Measurements from ENCODE around the gene CCN6. TPM values are rescaled to one million over a fixed set of nuclear protein-coding genes. Genes with fewer than 3 reads are reported as not detected.
"Not testable (repeated sequence)": the region's sequence is repeated elsewhere in the genome, so short reads cannot be mapped to it uniquely, and the experiment has no call there.

The CCN6 gene
- total RNA-seq, 1 donor from 2014 or later, result not detected

DNA sequence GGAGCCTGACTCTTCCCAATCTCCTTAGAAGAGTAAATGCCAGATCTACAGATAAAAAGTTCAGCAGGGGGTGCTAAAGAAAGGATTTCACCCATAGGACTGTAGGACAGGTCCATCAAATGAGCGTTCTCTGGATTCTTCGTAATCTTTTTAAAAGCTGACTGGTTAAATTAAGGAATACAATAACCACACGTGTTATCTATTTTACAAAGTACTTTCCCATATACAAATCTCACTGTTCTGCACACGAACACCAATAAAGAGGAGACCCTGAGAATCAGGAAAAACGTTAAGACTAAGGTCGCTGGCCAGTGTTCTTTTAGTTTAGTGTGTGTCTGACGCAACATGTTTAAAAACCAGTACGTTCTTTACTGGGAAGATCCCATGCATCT, 32.8 kb downstream of the CCN6 start:
- Mint-ChIP-seq H3K27ac (no peak overlapping the region), H3K4me1 (ENCODE audit: low read depth) (peaks cover 2% of the 10 kb centered on the region), H3K36me3 (ENCODE audit: insufficient read depth) (no peaks in the 10 kb centered on the region), H3K27me3 (no peaks in the 10 kb centered on the region), H3K9me3 (ENCODE audit: low read depth) (no peaks in the 10 kb centered on the region), H3K4me3 (ENCODE audit: low read depth) (no peak overlapping the region)
- no peak for TF ChIP-seq CTCF (IDR thresholded peaks at IDR 0.05; ENCODE audit: unreplicated experiment)
- no peak for DNase-seq (ENCODE audit: low spot score, unreplicated experiment)

DNA sequence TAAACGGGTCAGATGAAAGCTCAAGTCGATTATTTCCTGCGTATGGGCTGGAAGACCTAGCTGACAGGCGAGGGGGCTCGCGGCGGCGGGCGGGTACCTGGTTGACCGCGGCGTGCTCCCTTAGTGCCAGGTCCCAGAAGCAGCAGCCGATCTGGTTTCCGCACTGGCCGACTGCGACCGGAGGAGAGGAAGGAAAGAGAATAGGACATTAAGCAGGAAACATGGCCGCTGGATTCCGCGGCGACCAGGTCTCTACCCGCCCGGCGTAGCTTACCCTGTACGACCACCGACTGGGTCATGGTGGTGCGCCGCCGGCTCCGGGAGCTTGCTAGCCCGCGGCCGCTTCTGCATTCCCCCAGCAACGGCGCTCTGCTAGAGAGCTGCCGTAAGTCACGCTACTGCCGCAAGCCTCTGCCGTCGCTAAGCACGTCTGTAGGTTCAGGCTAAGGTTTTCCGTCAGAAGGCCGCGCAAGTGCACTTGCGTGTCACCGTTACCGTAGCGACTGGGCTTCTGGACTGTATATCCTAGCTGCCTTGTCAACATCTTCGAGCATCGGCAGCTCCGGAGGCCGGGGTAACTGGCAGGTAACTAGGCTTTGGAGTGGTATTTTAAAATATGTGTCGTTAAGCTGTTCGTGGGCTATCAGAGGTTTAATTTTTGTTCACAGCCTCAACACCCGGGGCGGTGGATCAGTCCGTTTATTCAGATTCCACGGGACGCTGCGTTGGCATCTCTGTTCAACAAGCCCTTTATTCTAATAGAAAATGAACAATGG, 33.4 kb downstream of the CCN6 start, which contains the start of the genes FAM229B and TUBE1:
TSS of gene FAM229B (plus strand) at position 456 of the 776 bp plus-strand sequence. CDS start 11,693 bp downstream, outside the sequence.
TSS of gene TUBE1 (minus strand) at position 347 of the 776 bp plus-strand sequence. CDS start at position 299, 48 bp downstream.
- Mint-ChIP-seq H3K4me1 (ENCODE audit: low read depth) (peaks cover 2% of the 10 kb centered on the region), H3K27me3 (no peaks in the 10 kb centered on the region), H3K27ac (no peak within 1 kb of the TSS), H3K9me3 (ENCODE audit: low read depth) (no peaks in the 10 kb centered on the region), H3K4me3 (ENCODE audit: low read depth) (no peak within 1 kb of the TSS), H3K36me3 (ENCODE audit: insufficient read depth) (no peaks in the 10 kb centered on the region)
- TF ChIP-seq CTCF (IDR thresholded peaks at IDR 0.05; ENCODE audit: unreplicated experiment), result peak; percentile 19
- DNase-seq (ENCODE audit: low spot score, unreplicated experiment), result peak; percentile 77

- Mint-ChIP-seq H3K9me3 (ENCODE audit: low read depth) (no peaks in the 10 kb centered on the region), H3K4me1 (ENCODE audit: low read depth) (peaks cover 2% of the 10 kb centered on the region), H3K27ac (no peak overlapping the region), H3K4me3 (ENCODE audit: low read depth) (no peak overlapping the region), H3K27me3 (no peaks in the 10 kb centered on the region), H3K36me3 (ENCODE audit: insufficient read depth) (no peaks in the 10 kb centered on the region)
- DNase-seq (ENCODE audit: low spot score, unreplicated experiment), result no peak
- no peak for TF ChIP-seq CTCF (IDR thresholded peaks at IDR 0.05; ENCODE audit: unreplicated experiment)
Observed at GRCh38 chr6:112087916-112088315, 34.0 kb downstream of the CCN6 start.

GRCh38 chr6:112096901-112097300, 43.0 kb downstream of the CCN6 start:
- H3K4me1 Mint-ChIP-seq (ENCODE audit: low read depth), result peaks cover 2% of the 10 kb centered on the region
- TF ChIP-seq CTCF (IDR thresholded peaks at IDR 0.05; ENCODE audit: unreplicated experiment), result no peak
- H3K9me3 Mint-ChIP-seq (ENCODE audit: low read depth), result no peaks in the 10 kb centered on the region
- peaks cover 13% of the 10 kb centered on the region for H3K36me3 Mint-ChIP-seq (ENCODE audit: insufficient read depth)
- no peak overlapping the region for H3K27ac Mint-ChIP-seq
- H3K27me3 Mint-ChIP-seq, result no peaks in the 10 kb centered on the region
- H3K4me3 Mint-ChIP-seq (ENCODE audit: low read depth), result no peak overlapping the region
- DNase-seq (ENCODE audit: low spot score, unreplicated experiment), result no peak

DNA sequence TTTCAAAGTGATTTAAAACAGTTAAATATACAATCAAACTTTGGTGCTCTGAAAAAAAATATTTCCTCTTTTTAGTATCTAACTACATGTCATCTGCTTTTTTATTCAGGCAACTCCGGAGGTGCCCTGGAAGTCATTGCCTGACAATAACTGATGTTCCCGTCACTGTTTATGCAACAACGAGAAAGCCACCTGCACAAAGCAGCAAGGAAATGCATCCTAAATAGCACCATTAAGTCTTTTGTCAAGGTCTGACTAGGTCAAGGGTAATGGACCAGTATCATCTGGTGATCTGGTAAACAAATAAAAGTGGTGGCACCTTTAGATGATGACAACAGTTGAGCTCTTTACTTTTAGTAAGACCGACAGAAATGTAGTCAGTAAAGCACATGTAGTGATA, 46.7 kb downstream of the CCN6 start:
- no peak for DNase-seq (ENCODE audit: low spot score, unreplicated experiment)
- H3K9me3 Mint-ChIP-seq (ENCODE audit: low read depth), result peaks cover 9% of the 10 kb centered on the region
- TF ChIP-seq CTCF (IDR thresholded peaks at IDR 0.05; ENCODE audit: unreplicated experiment), result no peak

DNA sequence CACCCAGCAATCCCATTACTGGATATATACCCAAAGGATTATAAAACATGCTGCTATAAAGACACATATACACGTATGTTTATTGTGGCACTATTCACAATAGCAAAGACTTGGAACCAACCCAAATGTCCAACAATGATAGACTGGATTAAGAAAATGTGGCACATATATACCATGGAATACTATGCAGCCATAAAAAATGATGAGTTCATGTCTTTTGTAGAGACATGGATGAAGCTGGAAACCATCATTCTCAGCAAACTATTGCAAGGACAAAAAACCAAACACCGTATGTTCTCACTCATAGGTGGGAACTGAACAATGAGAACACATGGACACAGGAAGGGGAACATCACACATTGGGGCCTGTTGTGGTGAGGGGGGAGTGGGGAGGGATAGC, 52.1 kb downstream of the CCN6 start:
- H3K27me3 Mint-ChIP-seq; H3K4me1 Mint-ChIP-seq (ENCODE audit: low read depth); H3K27ac Mint-ChIP-seq; H3K9me3 Mint-ChIP-seq (ENCODE audit: low read depth); DNase-seq (ENCODE audit: low spot score, unreplicated experiment); H3K4me3 Mint-ChIP-seq (ENCODE audit: low read depth): not testable (repeated sequence)
- H3K36me3 Mint-ChIP-seq (ENCODE audit: insufficient read depth), result peaks cover 13% of the 10 kb centered on the region

More for the DNA sequence above, 46.7 kb downstream of the CCN6 start:
- H3K4me3 Mint-ChIP-seq (ENCODE audit: low read depth), result no peak overlapping the region
- peaks cover 21% of the 10 kb centered on the region for H3K36me3 Mint-ChIP-seq (ENCODE audit: insufficient read depth)
- no peak overlapping the region for H3K27ac Mint-ChIP-seq
- H3K4me1 Mint-ChIP-seq (ENCODE audit: low read depth), result no peaks in the 10 kb centered on the region
- H3K27me3 Mint-ChIP-seq, result no peaks in the 10 kb centered on the region

All from progenitor cell of endocrine pancreas (in vitro differentiated cells).